Limb (tissue), 2 donors: ENCODE data around the gene PHAF1.

Experiments used
- DNase-seq, 2 donors: peaks; one replicate each; pipeline ENCODE4 v3.0.0-alpha.2; 2016; ENCODE audit errors: extremely low spot score in 2 of 2

The PHAF1 gene

GRCh38 chr16:67163164-67163998 is 53.6 kb downstream of the PHAF1 start:
- DNase-seq = peak in 1 of 2 donors; percentile 81

GRCh38 chr16:67163999-67164558 is 54.3 kb downstream of the PHAF1 start:
- no peak for DNase-seq

GRCh38 chr16:67164599-67165061 is 54.9 kb downstream of the PHAF1 start, which contains the start of gene HSF4:
HSF4 (plus strand) TSS chr16:67164745; CDS start chr16:67164812, 67 bp downstream.
- DNase-seq = peak in 1 of 2 donors; percentile 46

GRCh38 chr16:67165121-67166078 is 55.7 kb downstream of the PHAF1 start:
- DNase-seq = peak in 1 of 2 donors; percentile 41

- DNase-seq = peak in 1 of 2 donors; percentile 24
Measured at GRCh38 chr16:67166110-67166547, 56.4 kb downstream of the PHAF1 start.

- DNase-seq = no peak
Measured at GRCh38 chr16:67166598-67167168, 56.9 kb downstream of the PHAF1 start.

- DNase-seq = no peak
Measured at GRCh38 chr16:67167588-67167987, 57.8 kb downstream of the PHAF1 start.

- no peak for DNase-seq
Measured at GRCh38 chr16:67169011-67169451, 59.3 kb downstream of the PHAF1 start.

- peak in 1 of 2 donors; percentile 64 for DNase-seq
Measured at GRCh38 chr16:67169642-67170167, 60.0 kb downstream of the PHAF1 start.

GRCh38 chr16:67170168-67170948 is 60.6 kb downstream of the PHAF1 start, which contains the start of gene NOL3:
NOL3 (plus strand) TSS chr16:67170538.
- DNase-seq = peak in 1 of 2 donors; percentile 76

GRCh38 chr16:67170949-67171649 is 61.4 kb downstream of the PHAF1 start:
- no peak for DNase-seq

GRCh38 chr16:67173323-67173722 is 63.6 kb downstream of the PHAF1 start:
- no peak for DNase-seq

- DNase-seq = peak in 1 of 2 donors; percentile 75
Measured at GRCh38 chr16:67173808-67174705, 64.3 kb downstream of the PHAF1 start.

- DNase-seq = no peak
Measured at GRCh38 chr16:67174706-67175231, 65.0 kb downstream of the PHAF1 start.

- no peak for DNase-seq
Measured at GRCh38 chr16:67176662-67177061, 66.9 kb downstream of the PHAF1 start.

- DNase-seq = peak in 1 of 2 donors; percentile 67
Measured at GRCh38 chr16:67177743-67178699, 68.3 kb downstream of the PHAF1 start.
